ENCODE results near the gene SHISA6.

Gene SHISA6

DNA sequence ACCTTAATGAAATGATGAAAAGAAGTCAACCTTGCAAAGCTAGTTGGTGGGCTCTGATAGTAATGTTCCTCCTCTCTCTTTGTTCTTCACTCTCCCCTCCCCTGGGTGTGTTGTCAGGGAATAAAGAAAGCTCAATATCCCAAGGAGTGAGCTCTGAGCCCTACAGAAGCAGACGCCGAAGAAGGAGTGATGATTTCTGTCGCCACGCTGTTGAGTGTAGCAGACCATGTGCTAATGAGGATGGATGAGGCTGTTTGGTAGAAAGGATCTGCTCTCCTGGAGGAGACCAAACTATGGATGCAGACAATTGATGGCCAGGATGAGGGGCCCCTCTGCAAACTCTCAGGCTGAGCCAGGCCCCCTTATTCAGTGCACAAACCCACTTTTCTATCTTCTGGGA lies 217.3 kb downstream of the SHISA6 start:
- DNase-seq (ENCODE audit: low read depth), result no peak

DNA sequence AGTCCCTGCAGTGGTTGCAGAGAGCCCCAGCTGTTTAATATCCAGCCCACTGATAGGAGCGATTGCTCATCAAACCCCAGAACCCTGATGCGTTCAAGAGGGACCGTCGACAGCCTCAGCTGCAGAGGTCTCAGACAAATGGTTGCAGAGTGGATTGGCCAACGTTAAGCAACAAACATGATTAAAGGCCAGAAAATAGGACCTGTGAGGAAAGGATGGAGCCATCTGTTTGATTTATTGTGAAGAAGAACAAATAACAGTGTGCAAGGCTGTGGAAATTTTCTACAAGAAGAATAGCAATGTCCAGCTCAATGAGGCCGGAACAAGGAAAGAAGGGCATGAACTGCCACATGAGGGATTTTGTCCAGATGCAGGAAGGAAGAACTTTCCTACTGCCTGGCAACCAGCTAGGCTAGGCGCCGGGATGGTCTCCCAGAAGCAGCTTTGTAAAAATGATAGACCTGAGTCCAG lies 218.9 kb downstream of the SHISA6 start:
- no peak for DNase-seq (ENCODE audit: low read depth)

DNA sequence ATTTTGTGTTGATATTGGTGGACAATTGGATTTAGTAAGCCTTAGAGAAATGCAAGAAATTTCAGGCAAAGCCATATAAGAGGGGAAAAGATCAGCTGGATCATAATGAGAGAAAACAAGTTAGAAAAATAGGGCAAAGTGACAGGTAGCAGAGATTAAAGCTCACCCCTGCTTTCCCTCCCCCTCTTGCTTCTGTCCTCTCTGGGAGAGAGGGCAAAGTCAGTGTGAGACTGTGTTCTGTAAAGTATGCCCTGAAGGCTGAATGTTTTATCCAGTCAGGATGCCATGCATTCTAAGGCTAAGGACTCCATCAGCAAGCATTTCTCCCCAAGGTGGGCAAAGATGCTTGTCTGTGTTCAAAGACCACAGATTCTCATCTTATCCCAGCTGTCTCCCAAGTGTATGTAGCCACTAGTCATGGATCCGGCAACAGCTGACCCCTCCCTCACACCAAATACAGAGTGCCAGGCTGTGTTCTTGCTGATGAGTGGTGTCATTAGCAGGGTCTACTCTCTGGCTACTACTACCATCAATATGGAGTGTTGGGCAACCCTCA lies 221.1 kb downstream of the SHISA6 start:
- no peak for DNase-seq (ENCODE audit: low read depth)

DNA sequence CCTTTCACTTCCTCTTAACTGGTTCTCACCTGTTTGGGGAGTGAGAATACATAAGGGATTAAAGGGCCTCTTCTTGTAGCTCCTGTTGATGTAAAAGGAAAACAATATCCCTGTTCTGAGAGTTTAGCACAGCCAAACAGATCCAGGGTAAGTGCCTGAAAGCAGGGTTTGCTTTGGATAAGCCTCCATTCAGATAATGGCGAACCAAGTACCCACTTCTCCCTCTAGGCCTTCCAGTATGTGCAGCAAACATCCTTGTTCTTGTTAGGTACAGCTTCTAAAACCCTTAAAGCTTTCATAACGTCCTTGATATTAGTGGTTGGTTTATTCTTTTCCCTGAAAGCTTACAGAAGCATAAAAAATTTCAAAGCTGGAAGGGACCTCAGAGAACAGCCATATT lies 226.6 kb downstream of the SHISA6 start:
- DNase-seq (ENCODE audit: low read depth), result no peak

DNA sequence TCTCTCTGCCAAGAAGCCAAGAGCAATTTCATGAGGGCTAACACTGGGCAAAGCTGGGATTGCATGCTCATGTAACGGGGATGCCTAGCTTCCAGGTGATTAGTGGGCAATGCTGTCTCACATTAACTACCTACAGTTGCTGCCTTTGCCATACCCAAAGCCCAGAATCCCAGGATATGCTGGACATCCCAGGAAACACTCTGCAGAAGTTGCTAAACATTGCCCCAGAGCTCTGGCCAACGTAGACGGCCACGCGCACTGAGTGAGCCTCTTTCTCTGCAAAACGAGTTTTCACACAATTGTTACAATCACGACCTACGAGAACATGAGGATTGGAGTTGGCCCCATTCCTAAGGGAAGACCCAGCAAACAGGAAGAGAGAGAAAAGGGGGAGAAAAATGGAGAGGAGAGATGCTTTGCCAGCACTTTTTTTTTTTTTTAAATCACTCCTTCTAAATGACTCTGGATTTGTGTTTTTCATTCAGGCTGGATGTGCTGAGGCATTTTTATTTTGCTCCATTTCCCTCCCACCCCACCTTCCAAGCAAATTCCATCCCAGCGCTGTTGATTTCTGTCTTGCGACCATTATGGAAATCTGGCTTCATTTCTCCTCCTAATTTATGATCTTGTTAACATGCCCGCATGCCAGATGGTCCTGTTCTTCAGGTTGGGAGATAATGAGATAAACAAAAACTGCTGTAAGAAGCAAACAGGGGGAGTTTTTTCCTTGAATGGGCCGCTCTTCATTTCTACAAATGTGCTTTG lies 244.5 kb downstream of the SHISA6 start:
- DNase-seq (ENCODE audit: low read depth), result no peak

DNA sequence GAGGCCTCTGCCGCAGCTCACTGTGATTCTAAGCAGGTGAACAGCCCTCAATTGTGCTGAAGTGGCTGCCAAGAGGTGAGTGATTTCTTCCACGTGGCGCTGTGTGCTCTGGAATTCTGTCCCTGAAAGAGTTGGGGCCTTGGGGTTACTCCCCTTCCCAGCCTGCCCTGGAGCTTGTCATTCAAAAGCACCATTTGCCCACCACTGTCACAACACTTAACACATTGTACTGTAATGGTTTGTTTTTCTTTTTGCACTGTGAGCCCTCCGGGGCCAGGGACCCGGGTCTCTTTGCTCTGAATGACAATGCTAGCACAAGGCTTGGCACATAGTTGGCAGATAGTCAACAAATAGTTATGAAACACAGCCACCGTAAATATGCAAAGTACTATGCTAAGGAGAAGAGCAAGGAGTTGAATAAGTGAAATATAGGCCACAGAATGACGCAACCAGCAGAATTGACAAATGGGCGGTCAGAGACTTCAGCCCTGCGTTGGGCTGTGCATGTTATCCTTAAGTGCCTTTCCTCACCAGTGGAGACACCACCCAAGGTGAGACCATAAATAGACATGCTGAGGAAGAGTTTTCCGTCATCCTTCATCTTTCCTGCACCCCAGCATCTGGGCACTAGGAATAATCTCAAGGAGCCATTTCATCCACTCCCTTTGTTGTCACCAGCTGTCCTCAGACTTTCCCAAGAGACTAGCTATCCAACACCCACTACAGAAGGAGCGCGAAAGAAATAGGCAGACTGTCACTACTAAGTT lies 245.3 kb downstream of the SHISA6 start:
- no peak for DNase-seq (ENCODE audit: low read depth)

DNA sequence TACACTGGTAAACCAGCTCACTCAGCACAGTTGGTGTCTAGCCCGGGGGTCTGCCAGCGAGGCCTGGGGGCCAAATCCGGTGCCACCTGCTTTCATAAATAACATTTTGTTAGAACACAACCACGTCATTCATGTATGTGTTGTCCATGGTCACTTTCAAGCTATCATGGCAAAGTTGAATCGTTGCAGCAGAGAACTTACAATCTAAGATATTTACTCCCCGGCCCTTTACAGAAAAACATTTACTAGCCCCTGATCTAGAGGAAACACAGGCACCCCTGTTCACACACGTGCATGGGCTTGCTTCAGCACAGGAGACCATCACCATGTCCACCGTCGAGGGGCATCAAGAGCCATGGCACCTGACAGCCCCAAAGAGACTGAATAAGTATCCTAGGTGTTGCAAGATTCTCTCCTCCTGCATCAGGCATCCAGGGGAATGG lies 245.9 kb downstream of the SHISA6 start:
- no peak for DNase-seq (ENCODE audit: low read depth)

DNA sequence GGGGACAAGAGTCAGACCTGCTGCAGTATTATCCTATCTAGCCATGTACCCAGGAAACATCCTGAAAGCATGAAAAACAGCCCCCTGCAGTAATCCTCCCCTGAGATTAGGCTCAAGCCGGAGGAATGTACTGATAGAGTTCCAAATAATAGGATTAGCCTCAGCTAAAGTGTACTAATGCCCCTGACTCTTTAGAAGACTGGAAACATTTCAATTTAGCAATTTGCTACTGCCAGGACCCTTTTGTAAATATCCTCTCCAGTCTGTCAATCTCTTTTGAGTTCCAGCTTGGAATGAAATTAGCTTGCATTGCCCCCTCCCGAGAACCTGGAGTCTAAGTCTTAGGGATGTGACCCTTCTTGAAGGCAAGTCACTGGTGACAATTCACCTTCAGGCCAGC lies 246.5 kb downstream of the SHISA6 start:
- DNase-seq (ENCODE audit: low read depth), result no peak

DNA sequence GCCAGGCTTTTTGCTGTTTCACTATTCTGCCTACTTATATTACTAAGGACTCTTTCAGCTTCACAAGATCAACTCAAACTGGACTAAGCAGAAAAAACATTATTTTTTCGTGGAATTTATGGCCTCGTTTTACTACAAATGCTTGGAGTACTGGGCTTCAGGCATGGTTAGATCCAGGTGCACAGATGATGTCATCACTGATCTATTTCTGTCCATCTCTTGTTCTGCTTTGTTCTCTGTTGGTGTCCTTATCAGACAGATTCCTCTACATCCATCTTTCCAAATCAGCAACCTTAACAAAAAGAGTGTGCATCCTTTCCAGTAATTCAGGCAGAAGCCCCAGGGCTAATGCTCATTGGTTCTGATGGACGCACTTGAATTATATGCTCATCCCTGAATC lies 247.4 kb downstream of the SHISA6 start:
- DNase-seq (ENCODE audit: low read depth), result no peak

DNA sequence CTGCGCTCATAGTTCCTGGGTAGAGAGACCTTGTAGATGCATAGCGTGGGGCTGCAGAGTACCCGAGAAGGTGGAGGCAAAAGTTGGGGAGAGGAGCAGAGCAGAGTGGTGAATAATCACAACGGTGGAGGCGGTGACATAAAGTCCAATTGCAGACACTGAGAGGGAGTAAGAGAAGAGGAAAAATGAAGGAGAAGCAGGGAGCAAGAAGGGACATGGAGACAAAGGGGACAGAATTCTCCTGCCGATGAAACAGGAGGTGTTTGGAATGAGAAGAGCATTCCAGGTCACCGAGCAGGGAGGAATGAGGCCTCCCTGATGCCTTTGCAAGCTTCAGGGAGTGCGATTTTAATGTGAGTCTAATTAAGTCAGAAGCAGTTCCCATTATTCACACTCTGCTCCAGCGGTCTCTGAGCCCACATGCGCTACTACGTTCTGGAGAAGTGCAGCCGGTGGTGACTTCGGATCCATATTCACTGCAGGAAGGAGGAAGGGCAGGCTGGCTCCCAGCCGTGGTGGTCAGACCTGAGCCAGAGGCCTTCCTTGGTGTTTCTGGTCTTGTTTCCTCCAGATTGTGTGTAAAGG lies 249.2 kb downstream of the SHISA6 start:
- DNase-seq (ENCODE audit: low read depth), result no peak

DNA sequence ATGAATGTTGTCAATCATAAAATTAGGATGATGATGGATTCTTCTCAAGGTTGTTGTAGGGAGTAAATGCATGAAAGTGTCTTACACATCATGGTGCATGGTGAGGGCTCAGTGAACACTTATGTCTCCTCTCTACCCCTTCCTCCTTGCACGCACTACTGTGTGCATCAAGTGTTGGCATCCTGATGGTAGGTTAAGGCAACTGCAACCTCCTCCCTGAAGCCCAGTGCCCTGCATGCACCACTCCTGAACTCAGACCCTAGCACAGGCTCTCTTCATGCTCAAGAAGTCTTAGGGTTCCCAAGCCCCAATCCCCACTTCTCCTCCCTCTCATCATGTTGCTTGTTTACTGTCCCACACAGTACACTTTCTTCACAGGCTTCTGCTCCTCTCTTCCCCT lies 251.5 kb downstream of the SHISA6 start:
- no peak for DNase-seq (ENCODE audit: low read depth)

DNA sequence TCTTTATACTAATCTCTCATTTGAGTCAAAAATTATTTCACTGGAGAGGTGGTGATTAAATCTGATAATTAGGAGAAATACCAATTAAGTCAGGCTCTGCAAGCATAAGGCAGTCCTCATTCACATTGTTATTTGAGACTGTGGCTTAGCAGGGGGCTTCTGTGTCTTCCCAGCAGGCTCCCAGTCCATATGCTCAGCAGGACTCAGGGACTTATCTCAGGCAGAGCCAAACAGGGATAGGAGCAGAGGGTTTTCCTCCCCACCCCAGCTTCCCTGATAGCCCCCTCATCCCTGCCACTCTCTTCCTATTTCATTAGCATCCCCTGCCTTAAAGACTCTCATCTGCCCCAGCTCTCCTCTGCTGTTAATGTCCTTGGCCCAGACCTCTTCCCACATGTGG lies 252.9 kb downstream of the SHISA6 start:
- no peak for DNase-seq (ENCODE audit: low read depth)

DNA sequence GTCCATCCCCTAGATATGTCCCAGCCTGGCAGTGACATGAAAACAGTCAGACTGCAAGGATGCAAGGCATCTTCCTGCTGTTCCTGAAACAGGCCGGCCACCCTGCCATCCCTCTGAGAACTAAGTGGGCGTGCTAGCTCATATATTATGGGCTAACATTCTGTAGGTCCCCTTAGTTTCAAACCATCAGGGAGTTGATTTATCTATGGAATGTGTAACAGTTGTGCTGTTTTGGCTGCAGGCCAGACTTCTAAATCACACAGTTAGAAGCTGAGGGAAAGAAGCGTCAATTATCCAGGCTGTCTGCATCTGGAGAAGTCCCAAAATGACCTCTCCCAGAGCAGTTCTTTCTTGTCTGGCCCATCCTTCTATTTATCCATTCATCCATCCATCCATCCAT lies 254.6 kb downstream of the SHISA6 start:
- DNase-seq (ENCODE audit: low read depth), result no peak

DNA sequence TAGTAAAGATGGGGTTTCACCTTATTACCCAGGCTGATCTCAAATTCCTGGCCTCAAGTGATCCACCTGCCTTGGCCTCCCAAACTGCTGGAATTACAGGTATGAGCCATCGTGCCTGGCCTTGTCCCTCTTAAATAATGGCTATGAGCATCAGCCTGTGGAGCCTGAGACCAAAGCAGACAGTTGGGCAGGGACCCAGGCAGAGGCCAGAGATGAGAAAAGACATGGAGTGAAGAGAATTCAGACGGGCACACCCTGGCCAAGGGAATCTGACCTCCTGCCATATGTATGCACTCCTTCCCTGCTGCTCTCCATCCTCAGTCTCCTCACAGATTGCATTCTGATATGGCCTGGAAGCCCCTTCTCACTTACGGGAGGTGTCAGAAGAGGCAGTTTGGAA lies 258.9 kb downstream of the SHISA6 start:
- no peak for DNase-seq (ENCODE audit: low read depth)

DNA sequence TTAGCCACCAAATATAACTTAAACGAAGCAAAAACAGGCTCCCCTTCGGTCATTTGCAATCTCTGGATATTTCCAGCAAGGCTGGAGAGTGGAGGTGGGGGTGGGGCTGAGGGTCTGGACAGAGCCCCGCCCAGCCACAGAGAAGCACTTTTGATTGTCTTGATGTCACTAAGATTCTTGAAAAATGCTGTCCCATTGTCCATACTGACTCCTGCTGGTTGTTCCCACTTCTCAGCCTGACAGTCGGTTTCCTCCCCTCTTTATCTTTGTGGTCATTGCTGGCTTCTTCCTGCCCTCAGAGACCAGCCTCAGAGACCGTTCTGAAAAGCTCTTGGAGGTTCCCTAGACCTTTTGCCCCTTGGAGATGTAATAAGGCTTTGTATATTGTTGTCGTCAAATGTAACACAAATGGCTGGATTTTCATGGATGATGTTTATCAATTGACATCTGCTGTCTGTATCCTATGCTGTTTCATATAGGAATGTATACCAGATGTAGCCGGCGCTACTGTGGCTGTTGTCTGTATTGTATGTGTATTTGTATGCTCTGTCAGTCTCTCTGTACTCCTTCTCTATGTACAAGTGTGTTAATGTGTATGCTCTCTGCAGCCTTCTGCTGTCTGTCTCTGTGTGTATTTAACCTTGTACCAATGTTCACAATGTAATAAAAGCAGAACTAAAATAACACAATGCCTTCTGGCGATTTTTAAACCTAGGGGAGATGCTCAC lies 262.5 kb downstream of the SHISA6 start:
- DNase-seq (ENCODE audit: low read depth), result no peak

DNA sequence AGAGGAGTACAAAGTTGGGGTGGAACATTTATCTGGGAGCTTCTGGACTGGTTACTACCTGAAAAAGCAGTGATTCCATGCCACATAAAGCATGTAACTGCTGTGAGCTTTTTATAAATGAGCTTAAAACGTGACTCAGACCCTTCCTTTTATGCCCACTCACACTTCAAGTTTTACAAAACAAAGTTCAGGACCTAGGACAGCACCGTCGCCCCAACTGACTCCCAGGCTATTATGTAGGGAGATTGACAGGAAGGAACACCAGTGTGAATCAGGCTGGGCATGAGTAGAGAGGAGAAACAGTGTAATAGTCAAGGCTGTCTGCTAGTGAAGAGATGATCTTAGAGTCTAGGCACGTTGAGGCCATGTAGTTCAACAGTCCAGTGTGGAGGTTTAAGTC lies 265.6 kb downstream of the SHISA6 start:
- DNase-seq (ENCODE audit: low read depth), result no peak

DNA sequence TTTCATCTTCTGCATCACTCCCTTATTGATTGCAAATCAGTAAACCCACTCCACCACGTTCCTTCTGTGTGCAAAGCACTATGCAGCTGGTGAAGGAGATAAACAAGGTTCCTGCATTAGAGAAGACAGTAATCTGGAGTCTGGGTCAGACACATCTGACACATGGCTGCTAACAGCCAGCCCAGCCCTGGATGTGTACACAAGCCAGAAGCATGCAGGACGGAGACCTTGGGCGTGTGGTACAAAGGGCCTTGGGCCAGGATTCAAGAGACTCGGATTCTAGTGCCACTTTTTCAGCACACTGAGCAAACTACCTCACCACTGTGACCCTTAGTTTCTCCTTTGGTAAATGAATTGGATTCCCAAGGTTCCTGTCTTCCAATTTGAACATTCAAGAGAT lies 270.7 kb downstream of the SHISA6 start:
- DNase-seq (ENCODE audit: low read depth), result no peak

DNA sequence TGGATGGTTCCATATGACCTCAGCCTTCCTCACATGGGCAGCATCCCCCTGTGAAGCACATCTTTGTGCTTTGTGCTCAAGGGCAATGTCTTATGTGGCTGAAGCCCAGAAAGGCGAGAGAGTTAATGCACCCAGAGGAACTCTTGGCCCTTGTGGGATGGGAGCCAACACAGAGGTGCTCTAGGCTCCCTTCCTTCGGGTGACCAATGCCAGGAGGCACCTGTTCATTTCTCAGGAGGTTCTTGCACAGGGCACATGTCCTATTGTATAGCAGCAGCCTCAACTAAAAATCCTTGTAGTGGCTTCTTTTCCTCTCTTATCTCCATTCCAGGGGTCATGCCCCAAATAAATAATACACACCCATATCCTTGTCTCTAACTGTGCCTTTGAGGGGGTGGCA lies 273.6 kb downstream of the SHISA6 start:
- DNase-seq (ENCODE audit: low read depth), result no peak

DNA sequence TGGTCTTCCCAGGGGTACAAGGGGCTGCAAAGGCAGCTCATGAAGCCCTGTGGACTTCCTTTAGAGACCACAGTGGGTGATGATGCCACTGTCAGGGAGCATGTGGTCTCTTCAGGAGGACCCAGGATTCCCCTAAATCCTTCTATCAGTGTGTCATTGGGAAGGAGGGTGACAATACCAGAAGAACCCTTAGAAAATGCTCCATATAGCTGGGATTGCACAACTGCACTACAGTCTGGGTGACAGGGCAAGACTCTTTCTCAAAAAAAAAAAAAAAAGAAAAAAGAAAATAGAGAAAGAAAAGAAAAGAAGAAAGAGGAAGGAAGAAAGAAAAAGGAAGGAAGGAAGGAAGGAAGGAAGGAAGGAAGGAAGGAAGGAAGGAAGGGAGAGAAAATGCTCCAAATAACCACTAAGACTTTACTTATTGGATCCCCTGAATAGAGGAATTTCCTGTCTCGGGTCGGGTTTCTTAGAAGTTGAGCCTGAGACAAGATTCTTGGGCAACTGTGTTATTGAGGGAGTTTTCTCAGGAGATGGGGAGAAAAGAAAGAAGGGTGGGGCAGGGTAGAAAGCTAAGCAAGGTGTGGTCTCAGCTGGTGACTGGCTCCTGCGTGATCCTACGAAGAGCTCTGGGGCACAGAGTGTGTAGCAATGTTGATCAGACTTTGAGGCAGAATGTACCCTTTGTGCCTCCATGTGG lies 274.1 kb downstream of the SHISA6 start:
- DNase-seq (ENCODE audit: low read depth), result no peak

DNA sequence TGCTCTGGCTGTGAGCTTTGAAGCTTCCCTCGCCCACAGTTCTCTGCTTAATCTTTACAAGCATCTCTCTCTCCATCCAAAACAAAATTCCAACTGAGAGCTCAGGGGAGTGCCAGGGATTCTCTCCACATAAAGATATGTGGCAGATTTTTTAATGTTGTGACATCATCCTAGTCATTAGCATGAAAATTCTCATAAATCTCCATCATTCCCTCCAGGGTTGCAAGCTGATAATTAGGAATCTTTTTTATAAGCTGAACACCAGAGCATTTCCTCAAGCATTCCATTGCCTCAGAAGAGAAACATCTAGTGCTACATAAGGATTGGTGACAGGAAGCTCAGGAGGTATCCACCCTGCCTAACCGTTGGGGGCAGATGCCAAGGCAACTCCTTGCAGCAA lies 274.9 kb downstream of the SHISA6 start:
- no peak for DNase-seq (ENCODE audit: low read depth)

DNA sequence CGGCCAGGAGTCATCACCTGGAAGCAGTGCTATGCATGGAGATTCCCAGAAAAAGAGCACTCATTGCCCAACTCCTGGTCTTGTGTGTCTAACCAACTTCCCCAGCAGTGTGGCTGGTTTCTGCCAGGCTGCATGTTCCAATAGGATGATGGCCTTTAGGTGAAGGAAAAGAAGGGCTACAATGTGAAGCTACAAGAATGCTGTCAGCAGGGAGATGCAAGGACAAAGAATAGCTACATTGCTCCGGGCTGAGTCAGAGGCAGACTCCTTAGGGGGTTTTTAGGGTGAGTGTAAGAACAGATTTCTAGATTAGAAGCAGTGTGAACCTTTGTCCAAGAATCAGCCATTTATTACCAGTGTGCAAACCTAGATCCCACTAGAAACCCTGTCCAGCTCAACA lies 294.2 kb downstream of the SHISA6 start:
- DNase-seq (ENCODE audit: low read depth), result no peak

DNA sequence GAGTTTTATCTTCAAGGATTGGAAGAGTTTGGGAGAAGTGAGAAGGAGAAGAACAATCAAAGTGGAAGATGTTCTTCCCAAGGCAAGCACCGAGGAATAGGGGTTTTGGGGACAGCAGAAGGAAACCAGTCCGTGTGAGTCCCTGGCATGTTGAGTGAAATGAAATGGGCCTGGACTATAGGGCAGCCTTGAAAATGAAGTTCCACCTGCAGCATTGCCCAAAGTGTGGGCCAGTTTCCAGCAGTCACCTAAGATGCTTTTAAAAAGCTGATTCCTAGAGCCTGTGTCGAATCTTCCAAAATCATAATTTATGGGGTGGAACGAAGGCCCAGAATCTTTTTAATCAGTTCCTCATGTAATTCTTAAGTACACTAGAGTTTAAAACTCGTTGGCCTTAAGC lies 297.4 kb downstream of the SHISA6 start:
- DNase-seq (ENCODE audit: low read depth), result no peak
